WTC11 (cell line): ENCODE measurements around the gene ZIC2. TPM values are rescaled to one million over a fixed set of nuclear protein-coding genes. Genes with fewer than 3 reads are reported as not detected.

ENCODE experiments used
- ATAC-seq: fragments of 200-7000 bp; cut with Tn5 transposase; 2 replicates; pipeline ENCODE4 v1.10.0; 2021; ENCODE audit warnings: mild to moderate bottlenecking, moderate library complexity
- CTCF ChIA-PET: fragments of 300-600 bp; sonication (Branson Sonifier 250); formaldehyde crosslinking; loops from one replicate; lab custom pipeline; 2021; ENCODE audit warnings: antibody characterized with exemption; lab: Charles Lee
- POLR2A ChIA-PET: fragments of 350-600 bp; sonication (Branson Sonifier 250); formaldehyde crosslinking; loops from one replicate; lab custom pipeline; 2021; ENCODE audit warnings: antibody characterized with exemption; lab: Charles Lee
- DNase-seq: peaks from one replicate; pipeline ENCODE4 v3.0.0; 2021; ENCODE audit warnings: low spot score
- H3K27ac Mint-ChIP-seq: 2 replicates; pipeline ENCODE4 v1.8.0; 2021; ENCODE audit warnings: mixed read lengths
- H3K27me3 Mint-ChIP-seq: 2 replicates; pipeline ENCODE4 v1.8.0; 2021; ENCODE audit warnings: low read depth, mild to moderate bottlenecking, moderate library complexity, mixed read lengths
- H3K36me3 Mint-ChIP-seq: 2 replicates; pipeline ENCODE4 v1.8.0; 2021; ENCODE audit warnings: mixed read lengths
- H3K4me1 Mint-ChIP-seq: 2 replicates; pipeline ENCODE4 v1.8.0; 2022; ENCODE audit warnings: mixed read lengths
- H3K4me3 Mint-ChIP-seq: 2 replicates; pipeline ENCODE4 v1.8.0; 2021; ENCODE audit warnings: mild to moderate bottlenecking, moderate library complexity, mixed read lengths
- H3K9me3 Mint-ChIP-seq: 2 replicates; pipeline ENCODE4 v1.8.0; 2021; ENCODE audit warnings: mixed read lengths
- CREM ChIP-seq: sonication (generic); formaldehyde crosslinking; IDR thresholded peaks from 2 replicates; pipeline ENCODE4 v1.8.1; 2022; ENCODE audit warnings: mild to moderate bottlenecking, missing genetic modification reagents, moderate library complexity
- ETV6 ChIP-seq: sonication (generic); formaldehyde crosslinking; IDR thresholded peaks from 2 replicates; pipeline ENCODE4 v1.8.1; 2022; ENCODE audit warnings: mild to moderate bottlenecking, missing genetic modification reagents
- FOXJ3 ChIP-seq: sonication (generic); formaldehyde crosslinking; IDR thresholded peaks from 2 replicates; pipeline ENCODE4 v1.9.0; 2021; ENCODE audit warnings: missing genetic modification reagents, mild to moderate bottlenecking, borderline replicate concordance
- FOXK1 ChIP-seq: sonication (generic); formaldehyde crosslinking; IDR thresholded peaks from 2 replicates; pipeline ENCODE4 v1.8.0; 2022; ENCODE audit warnings: mild to moderate bottlenecking, moderate library complexity, missing genetic modification reagents
- FOXP1 ChIP-seq: sonication (generic); formaldehyde crosslinking; IDR thresholded peaks from 2 replicates; pipeline ENCODE4 v1.8.0; 2022; ENCODE audit warnings: missing genetic modification reagents, mild to moderate bottlenecking, moderate library complexity, borderline replicate concordance
- IRF2 ChIP-seq: sonication (generic); formaldehyde crosslinking; IDR thresholded peaks from 2 replicates; pipeline ENCODE4 v1.8.0; 2022; ENCODE audit warnings: low read depth, missing genetic modification reagents, borderline replicate concordance
- JUN ChIP-seq: sonication (generic); formaldehyde crosslinking; IDR thresholded peaks from 2 replicates; pipeline ENCODE4 v1.8.0; 2023; ENCODE audit warnings: mild to moderate bottlenecking, missing genetic modification reagents
- KAT7 ChIP-seq: sonication (generic); formaldehyde crosslinking; IDR thresholded peaks from 2 replicates; pipeline ENCODE4 v1.8.1; 2023; ENCODE audit warnings: missing genetic modification reagents, mild to moderate bottlenecking, borderline replicate concordance
- NFYB ChIP-seq: sonication (generic); formaldehyde crosslinking; conservative IDR thresholded peaks from 2 replicates; pipeline ENCODE4 v1.8.0; 2022; ENCODE audit warnings: low read depth, missing genetic modification reagents
- NR2C2 ChIP-seq: sonication (generic); formaldehyde crosslinking; IDR thresholded peaks from 2 replicates; pipeline ENCODE4 v1.8.0; 2022; ENCODE audit warnings: mild to moderate bottlenecking, missing genetic modification reagents
- RORB ChIP-seq: fragments of 250-450 bp; sonication (Bioruptor Pico); IDR thresholded peaks from 2 replicates; pipeline ENCODE4 v1.9.0; 2021; ENCODE audit warnings: mild to moderate bottlenecking
- SOX15 ChIP-seq: fragments of 250-450 bp; sonication (Bioruptor Pico); IDR thresholded peaks from 2 replicates; pipeline ENCODE4 v1.9.0; 2021; ENCODE audit warnings: mild to moderate bottlenecking
- TEAD4 ChIP-seq: sonication (generic); formaldehyde crosslinking; IDR thresholded peaks from 2 replicates; pipeline ENCODE4 v1.8.0; 2022; ENCODE audit warnings: mild to moderate bottlenecking, missing genetic modification reagents
- TP53 ChIP-seq: sonication (generic); formaldehyde crosslinking; IDR thresholded peaks from 2 replicates; pipeline ENCODE4 v1.8.1; 2023; ENCODE audit warnings: mild to moderate bottlenecking, missing genetic modification reagents
- ZNF232 ChIP-seq: sonication (generic); formaldehyde crosslinking; IDR thresholded peaks from 2 replicates; pipeline ENCODE4 v1.8.0; 2022; ENCODE audit warnings: mild to moderate bottlenecking, missing genetic modification reagents
- ZNF263 ChIP-seq: sonication (generic); formaldehyde crosslinking; IDR thresholded peaks from 2 replicates; pipeline ENCODE4 v1.8.1; 2022; ENCODE audit warnings: low read depth, mild to moderate bottlenecking, moderate library complexity, missing genetic modification reagents
- ZNF317 ChIP-seq: sonication (generic); formaldehyde crosslinking; IDR thresholded peaks from 2 replicates; pipeline ENCODE4 v1.8.1; 2023; ENCODE audit warnings: low read depth, mild to moderate bottlenecking, moderate library complexity, missing genetic modification reagents, borderline replicate concordance
- ZSCAN18 ChIP-seq: fragments of 250-450 bp; sonication (Bioruptor Pico); IDR thresholded peaks from 2 replicates; pipeline ENCODE4 v2.1.2; 2022; ENCODE audit warnings: mild to moderate bottlenecking, moderate library complexity
- total RNA-seq: library from RNA; stranded (reverse); gene quantifications from 3 replicates; pipeline ENCODE4 v1.2.3, GENCODE V29; 2021
- TF ChIP-seq, protein P1 (sequence below): fragments of 250-450 bp; sonication (Bioruptor Pico); conservative IDR thresholded peaks from 2 replicates; pipeline ENCODE4 v1.9.0; 2021; ENCODE audit warnings: mild to moderate bottlenecking
- TF ChIP-seq, protein P2 (sequence below): sonication (generic); formaldehyde crosslinking; IDR thresholded peaks from 2 replicates; pipeline ENCODE4 v1.8.1; 2023; ENCODE audit warnings: mild to moderate bottlenecking, missing genetic modification reagents
- TF ChIP-seq, protein P3 (sequence below): fragments of 250-450 bp; sonication (Bioruptor Pico); IDR thresholded peaks from 2 replicates; pipeline ENCODE4 v1.8.0; 2021; ENCODE audit warnings: mild to moderate bottlenecking
- TF ChIP-seq, protein P4 (sequence below): sonication (generic); formaldehyde crosslinking; IDR thresholded peaks from 2 replicates; pipeline ENCODE4 v1.8.1; 2023; ENCODE audit warnings: mild to moderate bottlenecking, missing genetic modification reagents, moderate library complexity

The ZIC2 gene
- total RNA-seq, 1 experiment from 2014 or later: 344 TPM

GRCh38 chr13:99991013-99991827 lies 9.6 kb downstream of the ZIC2 start:
- DNase-seq (peak; percentile 46), ATAC-seq (peak; percentile 24)
- ChIA-PET CTCF (interaction anchor here (0.8 to 2.6 kb wide), 11 partner anchors 10 to 335 kb away, joined by 3 to 10 read pairs (median 3); no protein-coding TSS in a partner anchor), POLR2A (interaction anchor here (0.6 to 2.3 kb wide), 4 partner anchors 11 to 34 kb away, joined by 3 to 14 read pairs (median 4); partner anchors contain the start of gene ZIC2)
- no peaks in the 10 kb centered on the region for H3K9me3 Mint-ChIP-seq
- peak overlapping the region; percentile 71 for H3K4me3 Mint-ChIP-seq
- H3K27ac Mint-ChIP-seq: no peak overlapping the region
- H3K36me3 Mint-ChIP-seq: peaks cover 6% of the 10 kb centered on the region
- H3K4me1 Mint-ChIP-seq: peaks cover 90% of the 10 kb centered on the region
- H3K27me3 Mint-ChIP-seq: peaks cover 83% of the 10 kb centered on the region
- no peak; the same call in 1 of the 2 replicates for TF ChIP-seq TP53 (CRISPR knock-in tag)
- 0 out of 2 replicates have a peak, but pooled peaks have one; percentile 21 for TF ChIP-seq ZNF317 (CRISPR knock-in tag)
- TF ChIP-seq, protein P1, sequence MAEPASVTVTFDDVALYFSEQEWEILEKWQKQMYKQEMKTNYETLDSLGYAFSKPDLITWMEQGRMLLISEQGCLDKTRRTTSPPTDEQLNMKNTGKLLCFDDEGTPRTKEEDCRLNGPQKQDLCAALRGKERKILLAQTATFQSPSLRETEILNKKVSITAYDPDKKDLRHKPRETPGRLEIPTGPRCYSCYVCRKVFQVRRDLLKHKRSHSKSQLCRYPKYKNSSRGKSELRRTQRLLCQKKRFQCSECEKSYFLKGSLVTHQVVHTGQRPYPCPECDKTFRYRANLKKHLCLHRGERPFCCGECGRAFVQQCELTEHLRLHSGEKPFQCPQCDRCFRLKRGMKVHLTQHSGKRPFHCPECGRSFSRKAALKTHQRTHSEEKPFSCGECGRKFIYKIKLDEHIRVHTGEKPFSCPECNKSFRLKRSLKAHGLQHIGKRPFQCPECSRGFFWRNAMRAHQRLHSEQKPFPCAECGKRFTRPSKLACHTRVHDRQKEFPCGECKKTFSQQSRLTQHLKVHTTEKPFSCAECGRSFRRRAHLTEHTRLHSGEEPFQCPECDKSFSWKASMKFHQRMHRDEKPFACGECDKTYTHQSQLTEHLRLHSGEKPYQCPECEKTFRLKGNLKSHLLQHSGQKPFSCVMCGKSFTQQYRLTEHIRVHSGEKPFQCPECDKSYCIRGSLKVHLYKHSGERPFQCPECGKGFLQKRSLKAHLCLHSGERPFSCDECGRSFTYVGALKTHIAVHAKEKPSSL: no peak
- no peak for TF ChIP-seq FOXJ3 (CRISPR knock-in tag)
- TF ChIP-seq, protein P2, sequence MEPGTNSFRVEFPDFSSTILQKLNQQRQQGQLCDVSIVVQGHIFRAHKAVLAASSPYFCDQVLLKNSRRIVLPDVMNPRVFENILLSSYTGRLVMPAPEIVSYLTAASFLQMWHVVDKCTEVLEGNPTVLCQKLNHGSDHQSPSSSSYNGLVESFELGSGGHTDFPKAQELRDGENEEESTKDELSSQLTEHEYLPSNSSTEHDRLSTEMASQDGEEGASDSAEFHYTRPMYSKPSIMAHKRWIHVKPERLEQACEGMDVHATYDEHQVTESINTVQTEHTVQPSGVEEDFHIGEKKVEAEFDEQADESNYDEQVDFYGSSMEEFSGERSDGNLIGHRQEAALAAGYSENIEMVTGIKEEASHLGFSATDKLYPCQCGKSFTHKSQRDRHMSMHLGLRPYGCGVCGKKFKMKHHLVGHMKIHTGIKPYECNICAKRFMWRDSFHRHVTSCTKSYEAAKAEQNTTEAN (CRISPR knock-in tag): no peak
- no peak for TF ChIP-seq CREM (CRISPR knock-in tag)
- TF ChIP-seq NFYB (CRISPR knock-in tag): no peak
- no peak for TF ChIP-seq NR2C2 (CRISPR knock-in tag)
- TF ChIP-seq ZNF263 (CRISPR knock-in tag): no peak
- no peak for TF ChIP-seq ZSCAN18
- TF ChIP-seq SOX15 (CRISPR knock-in tag): no peak
- TF ChIP-seq ZNF232 (CRISPR knock-in tag): 0 out of 2 replicates have a peak, but pooled peaks have one; percentile 49
- TF ChIP-seq, protein P3, sequence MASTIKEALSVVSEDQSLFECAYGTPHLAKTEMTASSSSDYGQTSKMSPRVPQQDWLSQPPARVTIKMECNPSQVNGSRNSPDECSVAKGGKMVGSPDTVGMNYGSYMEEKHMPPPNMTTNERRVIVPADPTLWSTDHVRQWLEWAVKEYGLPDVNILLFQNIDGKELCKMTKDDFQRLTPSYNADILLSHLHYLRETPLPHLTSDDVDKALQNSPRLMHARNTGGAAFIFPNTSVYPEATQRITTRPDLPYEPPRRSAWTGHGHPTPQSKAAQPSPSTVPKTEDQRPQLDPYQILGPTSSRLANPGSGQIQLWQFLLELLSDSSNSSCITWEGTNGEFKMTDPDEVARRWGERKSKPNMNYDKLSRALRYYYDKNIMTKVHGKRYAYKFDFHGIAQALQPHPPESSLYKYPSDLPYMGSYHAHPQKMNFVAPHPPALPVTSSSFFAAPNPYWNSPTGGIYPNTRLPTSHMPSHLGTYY (CRISPR knock-in tag): no peak
- TF ChIP-seq FOXP1 (CRISPR knock-in tag): no peak; the same call in 1 of the 2 replicates
- TF ChIP-seq KAT7: no peak
- no peak for TF ChIP-seq RORB (CRISPR knock-in tag)
- TF ChIP-seq IRF2: no peak
- TF ChIP-seq, protein P4, sequence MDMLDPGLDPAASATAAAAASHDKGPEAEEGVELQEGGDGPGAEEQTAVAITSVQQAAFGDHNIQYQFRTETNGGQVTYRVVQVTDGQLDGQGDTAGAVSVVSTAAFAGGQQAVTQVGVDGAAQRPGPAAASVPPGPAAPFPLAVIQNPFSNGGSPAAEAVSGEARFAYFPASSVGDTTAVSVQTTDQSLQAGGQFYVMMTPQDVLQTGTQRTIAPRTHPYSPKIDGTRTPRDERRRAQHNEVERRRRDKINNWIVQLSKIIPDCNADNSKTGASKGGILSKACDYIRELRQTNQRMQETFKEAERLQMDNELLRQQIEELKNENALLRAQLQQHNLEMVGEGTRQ (CRISPR knock-in tag): no peak
- 0 out of 2 replicates have a peak, but pooled peaks have one; percentile 53 for TF ChIP-seq ETV6 (CRISPR knock-in tag)
- TF ChIP-seq FOXK1 (CRISPR knock-in tag): 0 out of 2 replicates have a peak, but pooled peaks have one; percentile 16
- TF ChIP-seq TEAD4 (CRISPR knock-in tag): 0 out of 2 replicates have a peak, but pooled peaks have one; percentile 59
- 0 out of 2 replicates have a peak, but pooled peaks have one; percentile 71 for TF ChIP-seq JUN
